ENCODE data around the gene COPB1. TPM values are rescaled to one million over a fixed set of nuclear protein-coding genes. Genes with fewer than 3 reads are reported as not detected.
A peak's percentile ranks its signal among the peaks of the same experiment; 100 is the strongest.
"Not testable (repeated sequence)": the region's sequence is repeated elsewhere in the genome, so short reads cannot be mapped to it uniquely, and the experiment has no call there.

Gene COPB1
- polyA plus RNA-seq, 1 donor (not counting 4 experiments of a cell fraction or from before 2014, with no cell fraction given): 169 TPM

DNA sequence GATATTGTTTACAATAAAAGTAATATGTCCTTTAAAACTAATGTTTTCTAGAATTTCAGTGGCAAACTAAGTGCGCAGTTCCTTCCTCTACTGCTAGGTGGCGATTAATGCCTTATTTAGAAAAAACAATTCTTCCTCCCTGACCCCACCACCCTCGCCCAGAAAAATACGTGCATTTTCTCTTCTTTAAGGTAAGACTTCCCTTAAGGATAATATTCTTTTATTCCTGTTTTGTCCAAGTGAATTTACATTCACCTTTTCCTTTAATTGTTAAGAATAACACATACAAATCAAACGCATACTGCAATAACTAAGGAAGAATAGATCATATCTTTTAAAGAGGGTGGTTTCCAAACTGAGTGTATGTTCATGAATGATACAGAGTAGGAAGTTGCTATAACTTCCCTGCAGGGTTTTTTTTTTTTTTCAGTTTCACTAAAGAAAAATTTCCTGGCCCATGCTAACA, 37.6 kb upstream of the COPB1 start:
- Histone ChIP-seq H3K9me1 (ENCODE audit: control insufficient read depth, extremely low read depth, insufficient read depth, low read length) (no peaks in the 10 kb centered on the region), H3K9me3 (ENCODE audit: control insufficient read depth, low read depth, low read length) (no peaks in the 10 kb centered on the region), H3K27ac (ENCODE audit: control insufficient read depth, insufficient read depth, low read length) (no peak overlapping the region), H3K9ac (ENCODE audit: control insufficient read depth, extremely low read depth, insufficient read depth, low read length) (no peak overlapping the region), H3K79me2 (ENCODE audit: control insufficient read depth, insufficient read depth, low read length) (no peaks in the 10 kb centered on the region), H2AFZ (ENCODE audit: control insufficient read depth, low read length) (no peak overlapping the region), H3K4me2 (ENCODE audit: control insufficient read depth, extremely low read depth, insufficient read depth, low read depth, low read length) (no peak overlapping the region), H4K20me1 (ENCODE audit: control insufficient read depth, extremely low read depth, insufficient read depth, low read length) (no peaks in the 10 kb centered on the region), H3K27me3 (ENCODE audit: control insufficient read depth, extremely low read depth, insufficient read depth, low read length) (no peaks in the 10 kb centered on the region), H3K4me3 (ENCODE audit: control insufficient read depth in 2 of 3, extremely low read depth in 1 of 3, insufficient read depth in 2 of 3, low read depth in 1 of 3, low read length in 3 of 3) (no peak overlapping the region), H3K36me3 (ENCODE audit: control insufficient read depth in 2 of 2, extremely low read depth in 1 of 2, insufficient read depth in 2 of 2, low read length in 2 of 2) (no peaks in the 10 kb centered on the region), H3K4me1 (ENCODE audit: control insufficient read depth, extremely low read depth, insufficient read depth, low read length) (no peaks in the 10 kb centered on the region)
- dilution Hi-C loops (cut with MboI; ENCODE audit: extremely low pct_ligation_motif_present, low sequenced_read_pairs): no loop called here
- TF ChIP-seq EZH2 (IDR thresholded peaks at IDR 0.05; ENCODE audit: low read length) (no peak), CTCF (optimal IDR thresholded peaks at IDR 0.05 in 1 of 3, IDR thresholded peaks at IDR 0.05 in 1 of 3, conservative IDR thresholded peaks at IDR 0.05 in 1 of 3; ENCODE audit: extremely low read depth in 1 of 3, insufficient read depth in 2 of 3, low read length in 3 of 3) (peak; percentile 47 to 68 (median 67))
- FAIRE-seq (no peak), DNase-seq (ENCODE audit: low read depth, low spot score) (no peak)

GRCh38 chr11:14535166-14535565, 35.6 kb upstream of the COPB1 start:
- H3K9me1 ChIP-seq (ENCODE audit: control insufficient read depth, extremely low read depth, insufficient read depth, low read length); H3K36me3 ChIP-seq (ENCODE audit: control insufficient read depth in 2 of 2, extremely low read depth in 1 of 2, insufficient read depth in 2 of 2, low read length in 2 of 2); H2AFZ ChIP-seq (ENCODE audit: control insufficient read depth, low read length); H3K9ac ChIP-seq (ENCODE audit: control insufficient read depth, extremely low read depth, insufficient read depth, low read length); H3K9me3 ChIP-seq (ENCODE audit: control insufficient read depth, low read depth, low read length); H4K20me1 ChIP-seq (ENCODE audit: control insufficient read depth, extremely low read depth, insufficient read depth, low read length); H3K27ac ChIP-seq (ENCODE audit: control insufficient read depth, insufficient read depth, low read length); dilution Hi-C loops (cut with MboI; ENCODE audit: extremely low pct_ligation_motif_present, low sequenced_read_pairs); H3K27me3 ChIP-seq (ENCODE audit: control insufficient read depth, extremely low read depth, insufficient read depth, low read length); FAIRE-seq; DNase-seq (ENCODE audit: low read depth, low spot score); H3K4me2 ChIP-seq (ENCODE audit: control insufficient read depth, extremely low read depth, insufficient read depth, low read depth, low read length); H3K4me1 ChIP-seq (ENCODE audit: control insufficient read depth, extremely low read depth, insufficient read depth, low read length); H3K79me2 ChIP-seq (ENCODE audit: control insufficient read depth, insufficient read depth, low read length); H3K4me3 ChIP-seq (ENCODE audit: control insufficient read depth in 2 of 3, extremely low read depth in 1 of 3, insufficient read depth in 2 of 3, low read depth in 1 of 3, low read length in 3 of 3): not testable (repeated sequence)

DNA sequence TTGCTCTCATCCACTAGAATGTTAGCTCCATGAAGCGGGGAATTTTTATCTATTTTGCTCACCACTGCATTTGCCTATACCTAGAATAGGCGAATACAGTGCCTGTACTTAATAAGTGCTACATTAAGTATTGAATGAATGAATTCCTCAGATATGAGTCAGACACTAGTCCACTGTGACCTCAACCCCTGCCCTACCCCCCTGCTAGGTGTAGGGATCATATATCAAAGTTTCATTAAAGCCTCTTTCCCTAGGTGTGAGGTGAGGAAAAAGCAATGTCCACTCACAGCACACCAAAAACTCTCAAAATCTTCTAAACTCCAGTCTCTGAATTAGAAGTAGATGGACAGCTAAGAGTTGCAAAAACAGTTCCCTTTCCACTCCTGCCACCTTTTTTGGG, 30.3 kb upstream of the COPB1 start:
- H3K4me3 ChIP-seq (ENCODE audit: control insufficient read depth in 2 of 3, extremely low read depth in 1 of 3, insufficient read depth in 2 of 3, low read depth in 1 of 3, low read length in 3 of 3): no peak overlapping the region
- no peaks in the 10 kb centered on the region for H4K20me1 ChIP-seq (ENCODE audit: control insufficient read depth, extremely low read depth, insufficient read depth, low read length)
- H3K36me3 ChIP-seq (ENCODE audit: control insufficient read depth in 2 of 2, extremely low read depth in 1 of 2, insufficient read depth in 2 of 2, low read length in 2 of 2): no peaks in the 10 kb centered on the region
- H3K27me3 ChIP-seq (ENCODE audit: control insufficient read depth, extremely low read depth, insufficient read depth, low read length): no peaks in the 10 kb centered on the region
- H3K9me3 ChIP-seq (ENCODE audit: control insufficient read depth, low read depth, low read length): no peaks in the 10 kb centered on the region
- no peaks in the 10 kb centered on the region for H3K79me2 ChIP-seq (ENCODE audit: control insufficient read depth, insufficient read depth, low read length)
- no peaks in the 10 kb centered on the region for H3K4me1 ChIP-seq (ENCODE audit: control insufficient read depth, extremely low read depth, insufficient read depth, low read length)
- no peak overlapping the region for H3K4me2 ChIP-seq (ENCODE audit: control insufficient read depth, extremely low read depth, insufficient read depth, low read depth, low read length)
- no peak overlapping the region for H3K9ac ChIP-seq (ENCODE audit: control insufficient read depth, extremely low read depth, insufficient read depth, low read length)
- FAIRE-seq: no peak
- H2AFZ ChIP-seq (ENCODE audit: control insufficient read depth, low read length): no peak overlapping the region
- TF ChIP-seq EZH2 (IDR thresholded peaks at IDR 0.05; ENCODE audit: low read length): no peak
- TF ChIP-seq CTCF (optimal IDR thresholded peaks at IDR 0.05 in 1 of 3, IDR thresholded peaks at IDR 0.05 in 1 of 3, conservative IDR thresholded peaks at IDR 0.05 in 1 of 3; ENCODE audit: extremely low read depth in 1 of 3, insufficient read depth in 2 of 3, low read length in 3 of 3): no peak
- H3K9me1 ChIP-seq (ENCODE audit: control insufficient read depth, extremely low read depth, insufficient read depth, low read length): no peaks in the 10 kb centered on the region
- dilution Hi-C loops (cut with MboI; ENCODE audit: extremely low pct_ligation_motif_present, low sequenced_read_pairs): no loop called here
- no peak overlapping the region for H3K27ac ChIP-seq (ENCODE audit: control insufficient read depth, insufficient read depth, low read length)
- DNase-seq (ENCODE audit: low read depth, low spot score): no peak

Data from keratinocyte (primary cell).